MG63 (cell line): ENCODE data around the gene SPDYA. TPM values are rescaled to one million over a fixed set of nuclear protein-coding genes. Genes with fewer than 3 reads are reported as not detected.

Experiments used
- DNase-seq: peaks from one replicate; pipeline ENCODE4 v3.0.0-alpha.2; 2020
- H3K27me3 ChIP-seq: fragments of 250-450 bp; sonication (Bioruptor Pico); 2 replicates; pipeline ENCODE4 v1.5.1; 2020; ENCODE audit warnings: mild to moderate bottlenecking, moderate library complexity
- H3K36me3 ChIP-seq: fragments of 250-450 bp; sonication (Bioruptor Pico); 2 replicates; pipeline ENCODE4 v1.5.1; 2020; ENCODE audit warnings: mild to moderate bottlenecking, moderate library complexity
- H3K4me3 ChIP-seq: fragments of 250-450 bp; sonication (Bioruptor Pico); 2 replicates; pipeline ENCODE4 v1.5.1; 2020; ENCODE audit warnings: mild to moderate bottlenecking, moderate library complexity
- H3K9me3 ChIP-seq: fragments of 250-450 bp; sonication (Bioruptor Pico); 2 replicates; pipeline ENCODE4 v1.5.1; 2020; ENCODE audit warnings: mild to moderate bottlenecking, moderate library complexity
- total RNA-seq: library from RNA; depleted of rRNA; stranded (reverse); fragments of >200 nt; shearing (Covaris generic); gene quantifications from 2 replicates; pipeline ENCODE4 v1.2.3, GENCODE V29; 2014; ENCODE audit warnings: low replicate concordance

The SPDYA gene
- total RNA-seq, 1 experiment from 2014 or later, result not detected

GRCh38 chr2:28809927-28810326 lies 707 bp upstream of the SPDYA start:
- no peak for DNase-seq
- H3K36me3 ChIP-seq, result peaks cover 19% of the 10 kb centered on the region
- peak overlapping the region; percentile 47 for H3K4me3 ChIP-seq

GRCh38 chr2:28818053-28818452 lies 7.4 kb downstream of the SPDYA start:
- Histone ChIP-seq H3K9me3 (no peaks in the 10 kb centered on the region), H3K27me3 (no peaks in the 10 kb centered on the region)

More at GRCh38 chr2:28809927-28810326, 707 bp upstream of the SPDYA start:
- Histone ChIP-seq H3K27me3 (no peaks in the 10 kb centered on the region), H3K9me3 (no peaks in the 10 kb centered on the region)

GRCh38 chr2:28821295-28821958 lies 10.8 kb downstream of the SPDYA start:
- H3K4me3 ChIP-seq, result no peak overlapping the region
- peak; percentile 4 for DNase-seq
- no peaks in the 10 kb centered on the region for H3K27me3 ChIP-seq
- no peaks in the 10 kb centered on the region for H3K36me3 ChIP-seq
- no peaks in the 10 kb centered on the region for H3K9me3 ChIP-seq

More at GRCh38 chr2:28818053-28818452, 7.4 kb downstream of the SPDYA start:
- no peak for DNase-seq
- Histone ChIP-seq H3K4me3 (no peak overlapping the region), H3K36me3 (no peaks in the 10 kb centered on the region)

GRCh38 chr2:28822036-28822435 lies 11.4 kb downstream of the SPDYA start:
- no peak for DNase-seq
- Histone ChIP-seq H3K9me3 (no peaks in the 10 kb centered on the region), H3K36me3 (no peaks in the 10 kb centered on the region), H3K4me3 (no peak overlapping the region), H3K27me3 (no peaks in the 10 kb centered on the region)

GRCh38 chr2:28824207-28824606 lies 13.6 kb downstream of the SPDYA start:
- H3K36me3 ChIP-seq, result no peaks in the 10 kb centered on the region
- H3K4me3 ChIP-seq, result no peak overlapping the region
- no peaks in the 10 kb centered on the region for H3K27me3 ChIP-seq
- no peak for DNase-seq
- no peaks in the 10 kb centered on the region for H3K9me3 ChIP-seq

- H3K36me3 ChIP-seq, result no peaks in the 10 kb centered on the region
- DNase-seq, result no peak
- H3K4me3 ChIP-seq, result no peak overlapping the region
- no peaks in the 10 kb centered on the region for H3K9me3 ChIP-seq
- H3K27me3 ChIP-seq, result no peaks in the 10 kb centered on the region
These were observed 14.2 kb downstream of the SPDYA start for GRCh38 chr2:28824870-28825269.

- no peak for DNase-seq
- Histone ChIP-seq H3K4me3 (no peak overlapping the region), H3K36me3 (no peaks in the 10 kb centered on the region), H3K9me3 (no peaks in the 10 kb centered on the region), H3K27me3 (0 out of 2 replicates have a peak, but pooled peaks cover 2% of the 10 kb centered on the region)
These were observed 17.7 kb downstream of the SPDYA start for GRCh38 chr2:28828382-28828781.

- H3K4me3 ChIP-seq, result no peak overlapping the region
- H3K36me3 ChIP-seq, result no peaks in the 10 kb centered on the region
- no peak for DNase-seq
- 0 out of 2 replicates have a peak, but pooled peaks cover 2% of the 10 kb centered on the region for H3K27me3 ChIP-seq
- H3K9me3 ChIP-seq, result no peaks in the 10 kb centered on the region
These were observed 23.3 kb downstream of the SPDYA start for GRCh38 chr2:28833740-28834470.

- no peak for DNase-seq
- H3K36me3 ChIP-seq, result no peaks in the 10 kb centered on the region
- H3K27me3 ChIP-seq, result 0 out of 2 replicates have a peak, but pooled peaks cover 2% of the 10 kb centered on the region
- H3K4me3 ChIP-seq, result no peak overlapping the region
- H3K9me3 ChIP-seq, result no peaks in the 10 kb centered on the region
These were observed 25.1 kb downstream of the SPDYA start for GRCh38 chr2:28835781-28836180.

GRCh38 chr2:28838971-28839370 lies 28.3 kb downstream of the SPDYA start:
- DNase-seq, result no peak
- H3K36me3 ChIP-seq, result no peaks in the 10 kb centered on the region

GRCh38 chr2:28842042-28842441 lies 31.4 kb downstream of the SPDYA start:
- DNase-seq, result no peak
- Histone ChIP-seq H3K9me3 (no peaks in the 10 kb centered on the region), H3K4me3 (no peak overlapping the region), H3K36me3 (no peaks in the 10 kb centered on the region), H3K27me3 (no peaks in the 10 kb centered on the region)

More at GRCh38 chr2:28838971-28839370, 28.3 kb downstream of the SPDYA start:
- H3K9me3 ChIP-seq, result no peaks in the 10 kb centered on the region
- H3K4me3 ChIP-seq, result no peak overlapping the region
- no peaks in the 10 kb centered on the region for H3K27me3 ChIP-seq

GRCh38 chr2:28855193-28855592 lies 44.6 kb downstream of the SPDYA start:
- DNase-seq, result no peak

GRCh38 chr2:28855977-28856376 lies 45.3 kb downstream of the SPDYA start:
- Histone ChIP-seq H3K36me3 (peaks cover 6% of the 10 kb centered on the region; the same call in 1 of the 2 replicates), H3K9me3 (no peaks in the 10 kb centered on the region), H3K27me3 (no peaks in the 10 kb centered on the region), H3K4me3 (no peak overlapping the region)
- no peak for DNase-seq

More at GRCh38 chr2:28855193-28855592, 44.6 kb downstream of the SPDYA start:
- H3K9me3 ChIP-seq, result no peaks in the 10 kb centered on the region
- no peaks in the 10 kb centered on the region for H3K27me3 ChIP-seq
- no peak overlapping the region for H3K4me3 ChIP-seq
- peaks cover 3% of the 10 kb centered on the region for H3K36me3 ChIP-seq

- H3K27me3 ChIP-seq, result no peaks in the 10 kb centered on the region
- H3K36me3 ChIP-seq, result peaks cover 15% of the 10 kb centered on the region
- H3K9me3 ChIP-seq, result no peaks in the 10 kb centered on the region
- no peak for DNase-seq
- H3K4me3 ChIP-seq, result peak overlapping the region; percentile 84
These were observed 58.0 kb downstream of the SPDYA start for GRCh38 chr2:28868611-28869010.

- Histone ChIP-seq H3K9me3 (no peaks in the 10 kb centered on the region), H3K4me3 (peak overlapping the region; percentile 84), H3K27me3 (no peaks in the 10 kb centered on the region), H3K36me3 (peaks cover 9% of the 10 kb centered on the region)
- DNase-seq, result no peak
These were observed 59.0 kb downstream of the SPDYA start for GRCh38 chr2:28869494-28870145.

GRCh38 chr2:28870146-28870891 lies 59.7 kb downstream of the SPDYA start, which contains the start of gene TRMT61B:
Gene TRMT61B, minus strand, starts transcription at chr2:28870309. Its CDS starts 32 bp downstream, at chr2:28870277.
- no peaks in the 10 kb centered on the region for H3K9me3 ChIP-seq
- peak; percentile 96 for DNase-seq
- peaks cover 3% of the 10 kb centered on the region for H3K27me3 ChIP-seq
- H3K36me3 ChIP-seq, result peaks cover 3% of the 10 kb centered on the region
- H3K4me3 ChIP-seq, result peak within 1 kb of the TSS; percentile 84
